DMS53 (cell line): ENCODE measurements around the gene SMARCE1.

Experiments
- DNase-seq: peaks from one replicate; lab custom pipeline; 2025; lab: John Stamatoyannopoulos, UW

The SMARCE1 gene

GRCh38 chr17:40647624-40648383 is at the start of gene SMARCE1:
Gene SMARCE1 (minus strand): TSS chr17:40647818. CDS start chr17:40645802, 2,016 bp downstream.
- DNase-seq: peak; percentile 87

- no peak for DNase-seq
These were observed 49.7 kb upstream of the SMARCE1 start for GRCh38 chr17:40697297-40697696.

GRCh38 chr17:40696651-40697072 is 49.0 kb upstream of the SMARCE1 start:
- no peak for DNase-seq

- DNase-seq: peak; percentile 8
These were observed 48.4 kb upstream of the SMARCE1 start for GRCh38 chr17:40695874-40696472.

GRCh38 chr17:40694584-40694983 is 47.0 kb upstream of the SMARCE1 start:
- peak; percentile 5 for DNase-seq

- no peak for DNase-seq
These were observed 39.5 kb upstream of the SMARCE1 start for GRCh38 chr17:40687106-40687505.

GRCh38 chr17:40686192-40686591 is 38.6 kb upstream of the SMARCE1 start:
- no peak for DNase-seq

GRCh38 chr17:40680998-40681397 is 33.4 kb upstream of the SMARCE1 start:
- DNase-seq: no peak

GRCh38 chr17:40679523-40679907 is 31.9 kb upstream of the SMARCE1 start:
- no peak for DNase-seq

GRCh38 chr17:40678902-40679522 is 31.4 kb upstream of the SMARCE1 start:
- no peak for DNase-seq

- DNase-seq: no peak
These were observed 28.3 kb upstream of the SMARCE1 start for GRCh38 chr17:40675905-40676304.

GRCh38 chr17:40672654-40673053 is 25.0 kb upstream of the SMARCE1 start:
- no peak for DNase-seq

GRCh38 chr17:40671282-40671681 is 23.7 kb upstream of the SMARCE1 start:
- no peak for DNase-seq

- DNase-seq: no peak
These were observed 18.7 kb upstream of the SMARCE1 start for GRCh38 chr17:40666331-40666730.

- no peak for DNase-seq
These were observed 17.1 kb upstream of the SMARCE1 start, which contains the start of gene KRT222 for GRCh38 chr17:40664582-40665333. Gene KRT222 (minus strand): TSS chr17:40665177. CDS start chr17:40665099, 78 bp downstream.

- no peak for DNase-seq
These were observed 15.6 kb upstream of the SMARCE1 start for GRCh38 chr17:40663252-40663651.

- DNase-seq: no peak
These were observed 12.3 kb upstream of the SMARCE1 start for GRCh38 chr17:40659911-40660310.

- DNase-seq: no peak
These were observed 10.8 kb upstream of the SMARCE1 start for GRCh38 chr17:40658396-40658795.

GRCh38 chr17:40651939-40652338 is 4.3 kb upstream of the SMARCE1 start:
- DNase-seq: no peak

GRCh38 chr17:40648384-40648968 is 858 bp upstream of the SMARCE1 start:
- peak; percentile 65 for DNase-seq

GRCh38 chr17:40646791-40647623 is 611 bp downstream of the SMARCE1 start:
- peak; percentile 63 for DNase-seq
